Nephron (organoid): Measurements from ENCODE around the gene NUDT9.
"Not testable (repeated sequence)": the region's sequence is repeated elsewhere in the genome, so short reads cannot be mapped to it uniquely, and the experiment has no call there.

Source experiments
- H3K27ac Mint-ChIP-seq, 3 experiments: 2 replicates each; pipeline ENCODE4 v1.8.0; 2020; ENCODE audit warnings: mixed read lengths in 3 of 3, mild to moderate bottlenecking in 2 of 3, moderate library complexity in 1 of 3
- H3K27me3 Mint-ChIP-seq: 2 replicates; pipeline ENCODE4 v1.8.0; 2021; ENCODE audit warnings: low read depth, mild to moderate bottlenecking, moderate library complexity, mixed read lengths
- H3K36me3 Mint-ChIP-seq: 2 replicates; pipeline ENCODE4 v1.8.0; 2020; ENCODE audit warnings: low read depth, mixed read lengths
- H3K4me1 Mint-ChIP-seq: 2 replicates; pipeline ENCODE4 v1.8.0; 2020; ENCODE audit warnings: mixed read lengths
- H3K4me3 Mint-ChIP-seq, 3 experiments: 2 replicates each; pipeline ENCODE4 v1.8.0; 2020; ENCODE audit warnings: mild to moderate bottlenecking in 3 of 3, mixed read lengths in 3 of 3, moderate library complexity in 2 of 3
- H3K9me3 Mint-ChIP-seq: 2 replicates; pipeline ENCODE4 v1.8.0; 2020; ENCODE audit warnings: mixed read lengths
- TF ChIP-seq, protein P1 (sequence below), 3 experiments: fragments of 200-600 bp; sonication (generic); IDR thresholded peaks; one replicate each; pipeline ENCODE4 v1.5.0; 2021; ENCODE audit warnings: antibody characterized with exemption in 3 of 3; ENCODE audit not compliant: unreplicated experiment in 3 of 3

NUDT9 gene

DNA sequence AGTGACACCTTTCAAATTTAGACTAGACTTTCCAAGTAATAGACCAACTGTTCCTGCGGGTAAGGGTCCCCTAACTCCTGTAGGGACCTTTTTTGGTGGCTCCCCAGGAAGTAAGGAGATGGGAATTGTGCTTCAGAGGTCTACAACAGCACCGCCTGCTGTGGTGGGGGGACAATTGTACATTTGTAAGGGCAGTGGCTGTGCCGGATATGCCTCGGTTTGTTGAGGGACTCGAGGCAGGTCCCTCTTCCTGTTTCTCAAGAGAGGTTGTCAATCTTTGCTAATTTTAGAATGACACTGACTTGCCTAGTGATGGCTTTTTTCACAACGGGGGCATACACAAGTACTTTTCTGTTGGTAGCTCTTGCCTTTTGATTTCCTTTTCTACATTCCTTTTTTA is 15.9 kb upstream of the NUDT9 start:
- no peaks in the 10 kb centered on the region for H3K36me3 Mint-ChIP-seq
- peak overlapping the region in 1 of 3 experiments; percentile 23 for H3K27ac Mint-ChIP-seq
- peaks cover 4% of the 10 kb centered on the region for H3K4me1 Mint-ChIP-seq
- H3K9me3 Mint-ChIP-seq = peaks cover 21% of the 10 kb centered on the region
- TF ChIP-seq, protein P1, sequence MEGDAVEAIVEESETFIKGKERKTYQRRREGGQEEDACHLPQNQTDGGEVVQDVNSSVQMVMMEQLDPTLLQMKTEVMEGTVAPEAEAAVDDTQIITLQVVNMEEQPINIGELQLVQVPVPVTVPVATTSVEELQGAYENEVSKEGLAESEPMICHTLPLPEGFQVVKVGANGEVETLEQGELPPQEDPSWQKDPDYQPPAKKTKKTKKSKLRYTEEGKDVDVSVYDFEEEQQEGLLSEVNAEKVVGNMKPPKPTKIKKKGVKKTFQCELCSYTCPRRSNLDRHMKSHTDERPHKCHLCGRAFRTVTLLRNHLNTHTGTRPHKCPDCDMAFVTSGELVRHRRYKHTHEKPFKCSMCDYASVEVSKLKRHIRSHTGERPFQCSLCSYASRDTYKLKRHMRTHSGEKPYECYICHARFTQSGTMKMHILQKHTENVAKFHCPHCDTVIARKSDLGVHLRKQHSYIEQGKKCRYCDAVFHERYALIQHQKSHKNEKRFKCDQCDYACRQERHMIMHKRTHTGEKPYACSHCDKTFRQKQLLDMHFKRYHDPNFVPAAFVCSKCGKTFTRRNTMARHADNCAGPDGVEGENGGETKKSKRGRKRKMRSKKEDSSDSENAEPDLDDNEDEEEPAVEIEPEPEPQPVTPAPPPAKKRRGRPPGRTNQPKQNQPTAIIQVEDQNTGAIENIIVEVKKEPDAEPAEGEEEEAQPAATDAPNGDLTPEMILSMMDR (IDR thresholded peaks at IDR 0.05; ENCODE audit: unreplicated experiment in 3 of 3) = no peak
- H3K4me3 Mint-ChIP-seq = no peak overlapping the region
- H3K27me3 Mint-ChIP-seq = no peaks in the 10 kb centered on the region

DNA sequence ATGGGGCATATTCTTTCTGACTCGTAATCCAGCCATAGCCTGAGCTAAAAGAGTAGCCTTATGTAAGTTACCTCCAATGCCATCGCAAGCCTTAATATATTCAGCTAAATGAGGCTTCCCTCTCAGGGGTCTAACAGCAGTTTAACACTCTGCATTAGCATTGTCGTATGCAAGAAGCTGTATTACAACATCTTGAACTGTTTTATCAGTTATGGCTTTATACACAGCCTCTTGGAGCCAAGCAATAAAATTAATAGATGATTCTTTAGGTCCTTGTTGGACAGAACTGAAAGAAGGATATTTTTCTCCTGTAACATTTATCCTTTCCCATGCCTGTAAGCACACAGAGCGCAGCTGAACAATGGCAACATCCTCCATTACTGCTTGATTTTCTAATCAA is 15.5 kb upstream of the NUDT9 start:
- not testable (repeated sequence) for H3K27me3 Mint-ChIP-seq, H3K4me1 Mint-ChIP-seq

DNA sequence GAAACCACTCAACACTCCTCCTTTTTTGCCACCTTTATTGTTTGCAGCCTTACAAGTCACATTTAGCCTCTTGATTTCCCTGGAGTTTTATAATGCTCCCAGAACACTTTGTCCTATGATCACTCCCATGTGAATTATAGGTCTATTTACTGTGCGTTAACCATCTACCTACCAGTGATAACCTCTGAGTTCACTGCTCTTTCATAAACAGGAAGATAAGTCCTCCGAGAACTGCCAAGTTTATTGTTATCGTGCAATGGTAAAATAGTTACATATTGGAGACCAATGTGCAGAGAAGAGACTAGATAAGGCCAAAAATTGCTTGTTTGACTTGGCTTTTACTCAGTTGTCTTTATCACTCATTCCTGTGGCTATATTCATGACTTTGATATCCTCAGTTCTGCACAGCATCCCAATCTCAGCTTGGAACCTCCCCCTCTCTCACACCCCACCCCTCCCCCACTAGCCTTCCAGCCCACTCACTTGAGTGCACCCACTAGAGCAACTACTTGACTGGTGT is 12.9 kb upstream of the NUDT9 start:
- Mint-ChIP-seq H3K36me3 (no peaks in the 10 kb centered on the region), H3K4me1 (peaks cover 4% of the 10 kb centered on the region), H3K27ac (peak overlapping the region in 1 of 3 experiments; percentile 13), H3K4me3 (no peak overlapping the region), H3K27me3 (no peaks in the 10 kb centered on the region), H3K9me3 (peaks cover 3% of the 10 kb centered on the region)
- TF ChIP-seq, protein P1 (IDR thresholded peaks at IDR 0.05; ENCODE audit: unreplicated experiment in 3 of 3) = no peak

More for the DNA sequence above, 15.5 kb upstream of the NUDT9 start:
- H3K27ac Mint-ChIP-seq = peak overlapping the region in 2 of 3 experiments; percentile 23 to 65
- peaks cover 18% of the 10 kb centered on the region for H3K9me3 Mint-ChIP-seq
- H3K36me3 Mint-ChIP-seq, H3K4me3 Mint-ChIP-seq: not testable (repeated sequence)

- Mint-ChIP-seq H3K27ac (peak overlapping the region in 1 of 3 experiments; percentile 0), H3K9me3 (peaks cover 3% of the 10 kb centered on the region), H3K27me3 (no peaks in the 10 kb centered on the region), H3K36me3 (no peaks in the 10 kb centered on the region), H3K4me3 (no peak overlapping the region), H3K4me1 (peaks cover 4% of the 10 kb centered on the region)
- TF ChIP-seq, protein P1 (IDR thresholded peaks at IDR 0.05; ENCODE audit: unreplicated experiment in 3 of 3) = no peak
These were observed 12.2 kb upstream of the NUDT9 start for GRCh38 chr4:87410157-87410556.

DNA sequence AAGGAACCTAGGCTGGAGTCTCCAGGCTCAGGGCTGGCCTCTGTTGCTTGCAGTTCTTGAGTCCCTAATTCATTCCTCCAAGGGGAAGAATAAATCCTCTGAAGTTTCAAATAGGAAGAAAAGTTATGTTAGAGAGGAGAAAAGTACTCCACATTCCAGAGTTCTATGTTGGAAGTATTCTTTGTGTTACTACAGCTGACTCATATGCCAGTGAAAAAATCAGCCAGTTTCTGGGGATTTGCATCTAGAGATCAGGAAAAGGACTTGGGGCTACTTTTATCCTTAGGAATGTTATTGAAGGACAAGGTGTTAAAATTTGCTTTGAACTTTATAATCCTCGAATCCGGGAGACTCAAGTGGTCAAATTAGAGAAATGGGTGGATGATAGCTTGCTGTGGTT is 11.7 kb upstream of the NUDT9 start:
- TF ChIP-seq, protein P1 (IDR thresholded peaks at IDR 0.05; ENCODE audit: unreplicated experiment in 3 of 3) = no peak
- no peak overlapping the region for H3K4me3 Mint-ChIP-seq
- H3K27ac Mint-ChIP-seq = no peak overlapping the region
- peaks cover 3% of the 10 kb centered on the region for H3K9me3 Mint-ChIP-seq
- no peaks in the 10 kb centered on the region for H3K27me3 Mint-ChIP-seq
- H3K36me3 Mint-ChIP-seq = no peaks in the 10 kb centered on the region
- H3K4me1 Mint-ChIP-seq = peaks cover 4% of the 10 kb centered on the region

DNA sequence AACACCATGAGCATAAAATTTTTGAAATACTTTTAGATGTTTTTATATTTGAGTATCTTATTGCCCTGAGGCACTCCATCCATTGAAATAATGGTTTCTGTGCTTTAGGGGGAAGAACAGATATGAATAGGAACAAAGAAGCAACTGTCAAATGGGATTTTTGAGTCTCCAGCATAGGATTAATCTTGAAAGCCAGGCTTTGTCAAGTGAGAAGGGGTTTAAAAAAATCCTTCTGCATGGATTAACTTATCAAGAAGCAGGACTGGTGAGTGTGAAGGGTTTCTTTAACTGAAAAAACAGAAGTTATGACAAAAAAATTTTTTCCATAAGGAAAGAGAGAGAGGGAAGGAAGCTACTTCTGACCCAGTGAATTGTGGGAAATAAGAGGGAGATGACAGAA is 7.6 kb upstream of the NUDT9 start:
- Mint-ChIP-seq H3K27ac (no peak overlapping the region), H3K36me3 (peaks cover 4% of the 10 kb centered on the region), H3K4me1 (peaks cover 7% of the 10 kb centered on the region), H3K9me3 (peaks cover 5% of the 10 kb centered on the region), H3K27me3 (no peaks in the 10 kb centered on the region), H3K4me3 (no peak overlapping the region)
- TF ChIP-seq, protein P1 (IDR thresholded peaks at IDR 0.05; ENCODE audit: unreplicated experiment in 3 of 3) = no peak
